Neural progenitor cell (in vitro differentiated cells): ENCODE data around the gene PCSK5. TPM values are rescaled to one million over a fixed set of nuclear protein-coding genes. Genes with fewer than 3 reads are reported as not detected.
A peak's percentile ranks its signal among the peaks of the same experiment; 100 is the strongest.

Source experiments
- DNase-seq: peaks from one replicate; pipeline ENCODE4 v3.0.0-alpha.2; 2016; ENCODE audit warnings: low spot score
- H2AFZ ChIP-seq: fragments of 200-600 bp; sonication (generic); replicated peaks from 2 replicates; pipeline ENCODE4 v1.6.1; 2016; ENCODE audit warnings: antibody characterized with exemption
- H3F3A ChIP-seq: fragments of 200-600 bp; sonication (generic); 2 replicates; pipeline ENCODE4 v1.6.1; 2016; ENCODE audit warnings: antibody characterized with exemption, low read depth
- H3K27ac ChIP-seq: fragments of 200-600 bp; sonication (generic); 2 replicates; pipeline ENCODE4 v1.5.1; 2016; ENCODE audit warnings: mild to moderate bottlenecking
- H3K27me3 ChIP-seq: fragments of 200-600 bp; sonication (generic); 2 replicates; pipeline ENCODE4 v1.6.1; 2016; ENCODE audit warnings: mild to moderate bottlenecking, moderate library complexity
- H3K36me3 ChIP-seq: fragments of 200-600 bp; sonication (generic); 2 replicates; pipeline ENCODE4 v1.5.1; 2016
- H3K4me1 ChIP-seq: fragments of 200-600 bp; sonication (generic); 2 replicates; pipeline ENCODE4 v1.6.1; 2016; ENCODE audit warnings: mixed run types
- H3K4me2 ChIP-seq: fragments of 200-600 bp; sonication (generic); 2 replicates; pipeline ENCODE4 v1.6.1; 2016
- H3K4me3 ChIP-seq: fragments of 200-600 bp; sonication (generic); 2 replicates; pipeline ENCODE4 v1.5.1; 2016
- H3K79me2 ChIP-seq: fragments of 200-600 bp; sonication (generic); 2 replicates; pipeline ENCODE4 v1.6.1; 2016; ENCODE audit warnings: low read depth
- H3K9ac ChIP-seq: fragments of 200-600 bp; sonication (generic); 2 replicates; pipeline ENCODE4 v1.6.1; 2016
- H3K9me3 ChIP-seq: fragments of 200-600 bp; sonication (generic); 2 replicates; pipeline ENCODE4 v1.5.1; 2016; ENCODE audit warnings: low read depth
- H4K20me1 ChIP-seq: fragments of 200-600 bp; sonication (generic); 2 replicates; pipeline ENCODE4 v1.6.1; 2016; ENCODE audit warnings: low read depth
- H3K27ac Mint-ChIP-seq: 3 replicates; pipeline ENCODE4 v1.8.0; 2021; ENCODE audit warnings: mixed read lengths
- H3K27me3 Mint-ChIP-seq: 2 replicates; pipeline ENCODE4 v1.8.0; 2022; ENCODE audit warnings: low read depth, mild to moderate bottlenecking, inconsistent platforms, moderate library complexity, mixed read lengths; ENCODE audit not compliant: insufficient read depth
- H3K36me3 Mint-ChIP-seq: 3 replicates; pipeline ENCODE4 v1.8.0; 2021; ENCODE audit warnings: mixed read lengths
- H3K4me1 Mint-ChIP-seq: 3 replicates; pipeline ENCODE4 v1.8.0; 2021; ENCODE audit warnings: mixed read lengths
- H3K4me3 Mint-ChIP-seq: 3 replicates; pipeline ENCODE4 v1.8.0; 2021; ENCODE audit warnings: mild to moderate bottlenecking, moderate library complexity, mixed read lengths
- H3K9me3 Mint-ChIP-seq: 3 replicates; pipeline ENCODE4 v1.8.0; 2020; ENCODE audit warnings: mixed read lengths
- EZH2 ChIP-seq: fragments of 200-600 bp; sonication (generic); IDR thresholded peaks from 2 replicates; pipeline ENCODE4 v1.6.1; 2017; ENCODE audit warnings: antibody characterized with exemption, mild to moderate bottlenecking, moderate library complexity
- EZH2phosphoT487 ChIP-seq: fragments of 200-600 bp; sonication (generic); IDR thresholded peaks from 2 replicates; pipeline ENCODE4 v1.6.1; 2017; ENCODE audit warnings: antibody characterized with exemption
- total RNA-seq: library from RNA; depleted of rRNA; stranded (reverse); fragments of >200 nt; gene quantifications from 2 replicates; pipeline ENCODE4 v1.2.3, GENCODE V29; 2015; ENCODE audit warnings: low replicate concordance
- TF ChIP-seq, protein P1 (sequence below): fragments of 200-600 bp; sonication (generic); IDR thresholded peaks from 2 replicates; pipeline ENCODE4 v1.5.1; 2017; ENCODE audit warnings: antibody characterized with exemption, mild to moderate bottlenecking

The PCSK5 gene
- total RNA-seq, 1 donor from 2014 or later = 23.4 TPM

DNA sequence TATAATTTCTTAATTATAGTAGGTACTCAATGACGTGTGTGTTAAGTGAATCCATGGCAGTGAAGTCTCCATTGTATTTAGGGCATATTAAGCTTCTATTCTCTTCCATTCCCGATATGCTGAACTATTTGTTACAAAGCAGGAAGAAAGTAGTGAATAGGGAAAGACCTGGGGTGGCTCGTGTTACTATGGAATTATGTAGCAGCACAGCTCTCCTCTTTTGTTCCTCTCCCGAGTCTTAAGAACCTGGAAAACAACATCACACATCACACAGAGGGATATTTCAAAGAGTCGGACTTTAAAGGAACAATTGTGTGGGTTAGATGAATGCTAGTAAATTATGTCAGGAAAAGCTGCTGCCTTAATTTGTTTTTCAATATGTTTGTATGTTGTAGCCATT lies 131.8 kb downstream of the PCSK5 start:
- peak overlapping the region; percentile 28 for H3K27ac Mint-ChIP-seq
- H3K4me2 ChIP-seq = peak overlapping the region; percentile 41

DNA sequence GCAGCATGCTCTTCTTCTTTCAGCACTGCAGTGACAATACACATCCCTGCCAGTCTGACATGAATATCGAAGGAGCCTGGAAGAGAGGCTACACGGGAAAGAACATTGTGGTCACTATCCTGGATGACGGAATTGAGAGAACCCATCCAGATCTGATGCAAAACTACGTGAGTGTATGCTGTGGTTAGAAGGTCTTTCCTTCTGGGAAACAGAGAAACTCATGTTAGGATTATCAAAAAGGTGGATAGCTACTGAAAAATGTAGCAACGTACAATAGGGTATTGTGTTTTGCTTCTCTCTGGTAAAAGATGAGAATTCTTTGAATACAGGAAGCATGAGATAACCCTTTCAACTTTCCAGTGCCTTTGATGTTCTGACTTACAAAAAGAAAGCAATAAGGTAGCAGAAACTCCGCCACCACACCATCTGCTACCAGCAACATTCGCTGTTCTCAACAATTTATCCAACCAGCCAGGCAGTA lies 133.3 kb downstream of the PCSK5 start:
- Histone ChIP-seq H3K27me3 (no peaks in the 10 kb centered on the region), H3K9ac (no peak overlapping the region), H4K20me1 (no peaks in the 10 kb centered on the region), H2AFZ (no peak overlapping the region), H3K4me2 (no peak overlapping the region), H3K79me2 (peaks cover 8% of the 10 kb centered on the region), H3K36me3 (no peaks in the 10 kb centered on the region), H3F3A (no peaks in the 10 kb centered on the region), H3K27ac (no peak overlapping the region), H3K9me3 (no peaks in the 10 kb centered on the region), H3K4me3 (no peak overlapping the region), H3K4me1 (peaks cover 28% of the 10 kb centered on the region)
- no peaks in the 10 kb centered on the region for H3K9me3 Mint-ChIP-seq
- TF ChIP-seq EZH2 (no peak), EZH2phosphoT487 (no peak)
- TF ChIP-seq, protein P1, sequence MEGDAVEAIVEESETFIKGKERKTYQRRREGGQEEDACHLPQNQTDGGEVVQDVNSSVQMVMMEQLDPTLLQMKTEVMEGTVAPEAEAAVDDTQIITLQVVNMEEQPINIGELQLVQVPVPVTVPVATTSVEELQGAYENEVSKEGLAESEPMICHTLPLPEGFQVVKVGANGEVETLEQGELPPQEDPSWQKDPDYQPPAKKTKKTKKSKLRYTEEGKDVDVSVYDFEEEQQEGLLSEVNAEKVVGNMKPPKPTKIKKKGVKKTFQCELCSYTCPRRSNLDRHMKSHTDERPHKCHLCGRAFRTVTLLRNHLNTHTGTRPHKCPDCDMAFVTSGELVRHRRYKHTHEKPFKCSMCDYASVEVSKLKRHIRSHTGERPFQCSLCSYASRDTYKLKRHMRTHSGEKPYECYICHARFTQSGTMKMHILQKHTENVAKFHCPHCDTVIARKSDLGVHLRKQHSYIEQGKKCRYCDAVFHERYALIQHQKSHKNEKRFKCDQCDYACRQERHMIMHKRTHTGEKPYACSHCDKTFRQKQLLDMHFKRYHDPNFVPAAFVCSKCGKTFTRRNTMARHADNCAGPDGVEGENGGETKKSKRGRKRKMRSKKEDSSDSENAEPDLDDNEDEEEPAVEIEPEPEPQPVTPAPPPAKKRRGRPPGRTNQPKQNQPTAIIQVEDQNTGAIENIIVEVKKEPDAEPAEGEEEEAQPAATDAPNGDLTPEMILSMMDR = no peak
- peak overlapping the region; percentile 26 for H3K27ac Mint-ChIP-seq
- peaks cover 27% of the 10 kb centered on the region for H3K4me1 Mint-ChIP-seq
- no peak for DNase-seq
- H3K36me3 Mint-ChIP-seq = peaks cover 30% of the 10 kb centered on the region
- H3K4me3 Mint-ChIP-seq = no peak overlapping the region
- no peaks in the 10 kb centered on the region for H3K27me3 Mint-ChIP-seq

More for the DNA sequence above, 131.8 kb downstream of the PCSK5 start:
- Histone ChIP-seq H3F3A (no peaks in the 10 kb centered on the region), H3K9ac (no peak overlapping the region), H3K36me3 (no peaks in the 10 kb centered on the region), H3K79me2 (peaks cover 8% of the 10 kb centered on the region), H3K9me3 (no peaks in the 10 kb centered on the region), H3K4me3 (no peak overlapping the region), H4K20me1 (no peaks in the 10 kb centered on the region), H3K27ac (no peak overlapping the region), H3K4me1 (peaks cover 28% of the 10 kb centered on the region), H3K27me3 (no peaks in the 10 kb centered on the region), H2AFZ (no peak overlapping the region)
- no peaks in the 10 kb centered on the region for H3K9me3 Mint-ChIP-seq
- TF ChIP-seq EZH2phosphoT487 (no peak), EZH2 (no peak)
- no peaks in the 10 kb centered on the region for H3K27me3 Mint-ChIP-seq
- no peak overlapping the region for H3K4me3 Mint-ChIP-seq
- H3K4me1 Mint-ChIP-seq = peaks cover 27% of the 10 kb centered on the region
- DNase-seq = peak; percentile 56
- peaks cover 21% of the 10 kb centered on the region for H3K36me3 Mint-ChIP-seq

DNA sequence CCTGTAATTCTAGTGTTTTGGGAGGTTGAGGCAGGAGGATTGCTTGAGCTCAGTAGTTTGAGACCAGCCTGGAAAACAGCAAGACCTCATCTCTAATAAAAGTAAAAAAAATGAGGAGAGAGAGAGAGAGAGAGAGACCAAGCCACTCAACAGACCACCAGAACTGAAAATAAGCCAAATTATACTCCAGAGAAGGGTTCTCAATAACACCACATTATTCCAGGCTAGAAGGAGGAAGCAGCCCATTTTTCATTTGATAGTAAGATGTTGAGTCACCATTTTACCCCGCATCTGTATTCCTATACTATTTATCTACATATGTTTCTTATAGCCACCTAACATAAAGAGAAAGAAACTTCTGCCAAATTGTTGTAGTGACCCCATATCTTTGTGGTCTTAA lies 134.8 kb downstream of the PCSK5 start:
- Mint-ChIP-seq H3K4me1 (peaks cover 27% of the 10 kb centered on the region), H3K4me3 (no peak overlapping the region), H3K9me3 (no peaks in the 10 kb centered on the region), H3K27me3 (no peaks in the 10 kb centered on the region), H3K27ac (no peak overlapping the region), H3K36me3 (peaks cover 32% of the 10 kb centered on the region)
- Histone ChIP-seq H4K20me1 (no peaks in the 10 kb centered on the region), H3K9me3 (no peaks in the 10 kb centered on the region), H3K27ac (no peak overlapping the region), H3K79me2 (peaks cover 8% of the 10 kb centered on the region), H2AFZ (no peak overlapping the region), H3K36me3 (peaks cover 5% of the 10 kb centered on the region), H3F3A (no peaks in the 10 kb centered on the region), H3K4me3 (no peak overlapping the region), H3K4me1 (peaks cover 28% of the 10 kb centered on the region), H3K9ac (no peak overlapping the region), H3K27me3 (no peaks in the 10 kb centered on the region), H3K4me2 (no peak overlapping the region)
- TF ChIP-seq, protein P1 = no peak
- no peak for TF ChIP-seq EZH2phosphoT487
- TF ChIP-seq EZH2 = no peak
- no peak for DNase-seq

DNA sequence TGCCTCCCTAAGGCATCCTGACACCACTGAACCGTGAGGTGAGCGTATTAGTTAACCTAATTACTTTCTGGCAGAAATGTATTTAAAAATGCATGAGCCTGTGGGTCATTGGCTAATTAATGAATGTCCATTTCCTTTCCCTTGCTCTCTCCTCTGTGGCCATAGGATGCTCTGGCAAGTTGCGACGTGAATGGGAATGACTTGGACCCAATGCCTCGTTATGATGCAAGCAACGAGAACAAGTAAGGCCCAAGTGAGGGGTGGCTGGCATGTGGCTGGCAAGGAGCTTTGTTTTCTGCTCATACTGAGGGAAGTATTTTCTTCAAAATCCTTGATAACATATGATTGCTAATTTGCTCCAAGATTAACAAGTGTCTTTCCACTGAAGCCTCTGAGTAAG lies 136.3 kb downstream of the PCSK5 start:
- H3K9me3 Mint-ChIP-seq = no peaks in the 10 kb centered on the region
- Histone ChIP-seq H3K27ac (no peak overlapping the region), H3K9ac (no peak overlapping the region), H4K20me1 (no peaks in the 10 kb centered on the region), H3F3A (no peaks in the 10 kb centered on the region), H3K36me3 (peaks cover 7% of the 10 kb centered on the region), H3K4me1 (peaks cover 19% of the 10 kb centered on the region), H3K27me3 (no peaks in the 10 kb centered on the region), H3K79me2 (peaks cover 8% of the 10 kb centered on the region), H3K4me3 (no peak overlapping the region), H3K4me2 (no peak overlapping the region), H3K9me3 (no peaks in the 10 kb centered on the region), H2AFZ (no peak overlapping the region)
- TF ChIP-seq, protein P1 = no peak
- TF ChIP-seq EZH2 (no peak), EZH2phosphoT487 (no peak)
- no peak overlapping the region for H3K4me3 Mint-ChIP-seq
- no peak overlapping the region for H3K27ac Mint-ChIP-seq
- peaks cover 37% of the 10 kb centered on the region for H3K36me3 Mint-ChIP-seq
- H3K4me1 Mint-ChIP-seq = peaks cover 25% of the 10 kb centered on the region
- no peak for DNase-seq
- no peaks in the 10 kb centered on the region for H3K27me3 Mint-ChIP-seq
